H1 (cell line): ENCODE results near the gene MPRIP. TPM values are rescaled to one million over a fixed set of nuclear protein-coding genes. Genes with fewer than 3 reads are reported as not detected.

Experiments
- CTCF ChIA-PET: fragments of 300-600 bp; sonication (Branson Sonifier 250); formaldehyde crosslinking; loops from one replicate; lab custom pipeline; 2021; ENCODE audit not compliant: partially characterized antibody; lab: Charles Lee
- POLR2A ChIA-PET: fragments of 300-600 bp; sonication (Branson Sonifier 250); formaldehyde crosslinking; loops from one replicate; lab custom pipeline; 2021; ENCODE audit warnings: inconsistent platforms; ENCODE audit not compliant: partially characterized antibody; lab: Charles Lee
- DNase-seq, 2 experiments: peaks; one replicate each; pipeline versions ENCODE4 v3.0.0 to v3.0.0-alpha.2; 2010 to 2022; ENCODE audit warnings: low spot score in 2 of 2, low read depth in 1 of 2, mixed read lengths in 1 of 2
- FAIRE-seq: peaks from 2 replicates; lab custom pipeline; 2011; peaks lifted over from hg19 to GRCh38; lab: Jason Lieb, UNC
- H2AFZ ChIP-seq: 2 replicates; pipeline ENCODE4 v1.8.1; 2012; ENCODE audit warnings: low read length, inconsistent platforms
- H2AK5ac ChIP-seq: 2 replicates; pipeline ENCODE4 v1.6.1; 2013; ENCODE audit warnings: low read depth, low read length
- H2BK120ac ChIP-seq: replicated peaks from 2 replicates; pipeline ENCODE3; 2013; ENCODE audit warnings: low read depth, low read length, inconsistent platforms
- H2BK12ac ChIP-seq: 2 replicates; pipeline ENCODE4 v1.6.1; 2013; ENCODE audit warnings: low read depth, low read length
- H2BK15ac ChIP-seq: 2 replicates; pipeline ENCODE4 v1.6.1; 2013; ENCODE audit warnings: low read length
- H2BK20ac ChIP-seq: 2 replicates; pipeline ENCODE4 v1.6.1; 2013; ENCODE audit warnings: low read length
- H2BK5ac ChIP-seq: 2 replicates; pipeline ENCODE4 v1.6.1; 2013; ENCODE audit warnings: low read depth, low read length
- H3K14ac ChIP-seq: 2 replicates; pipeline ENCODE4 v1.6.1; 2013; ENCODE audit warnings: inconsistent platforms; ENCODE audit not compliant: insufficient read length
- H3K18ac ChIP-seq: 2 replicates; pipeline ENCODE4 v1.6.1; 2013; ENCODE audit warnings: low read length; ENCODE audit errors: extremely low read depth
- H3K23ac ChIP-seq: 2 replicates; pipeline ENCODE4 v1.6.1; 2013; ENCODE audit warnings: inconsistent platforms; ENCODE audit not compliant: insufficient read length
- H3K23me2 ChIP-seq: 2 replicates; pipeline ENCODE4 v1.6.1; 2013; ENCODE audit warnings: low read depth, low read length
- H3K27ac ChIP-seq: 2 replicates; pipeline ENCODE4 v1.6.1; 2011; ENCODE audit warnings: low read depth, low read length, inconsistent platforms
- H3K27me3 ChIP-seq, 4 experiments: replicated peaks in 1 of 4; 1 replicate in 1 of 4; 2 replicates in 3 of 4; pipeline versions ENCODE4 v1.6.1 to v1.8.1; 2011 to 2013; ENCODE audit warnings: low read length in 3 of 4, mild to moderate bottlenecking in 3 of 4, inconsistent platforms in 2 of 4, mixed read lengths in 2 of 4, moderate library complexity in 1 of 4; ENCODE audit not compliant: control insufficient read depth in 3 of 4, insufficient read depth in 3 of 4; ENCODE audit errors: extremely low read depth in 1 of 4
- H3K36me3 ChIP-seq, 4 experiments: 2 replicates each; pipeline versions ENCODE4 v1.6.1 to v1.8.1; 2011 to 2013; ENCODE audit warnings: mild to moderate bottlenecking in 4 of 4, low read length in 3 of 4, moderate library complexity in 2 of 4, control low read depth in 1 of 4, inconsistent platforms in 1 of 4; ENCODE audit not compliant: insufficient read depth in 4 of 4, control insufficient read depth in 2 of 4
- H3K4ac ChIP-seq: replicated peaks from 2 replicates; pipeline ENCODE3; 2013; ENCODE audit warnings: low read length, low read depth, mixed read lengths, inconsistent platforms; ENCODE audit not compliant: insufficient read length
- H3K4me1 ChIP-seq, 4 experiments: replicated peaks in 1 of 4; 1 replicate in 1 of 4; 2 replicates in 3 of 4; pipeline versions ENCODE4 v1.6.1 to v1.8.1; 2011 to 2013; ENCODE audit warnings: low read length in 3 of 4, inconsistent platforms in 2 of 4, mixed read lengths in 1 of 4; ENCODE audit not compliant: insufficient read depth in 4 of 4, control insufficient read depth in 3 of 4
- H3K4me2 ChIP-seq, 2 experiments: 2 replicates each; pipeline versions ENCODE4 v1.6.1 to v1.8.1; 2011 to 2013; ENCODE audit warnings: low read depth in 2 of 2, low read length in 2 of 2, control low read depth in 1 of 2, inconsistent platforms in 1 of 2, mild to moderate bottlenecking in 1 of 2; ENCODE audit not compliant: insufficient read depth in 1 of 2
- H3K4me3 ChIP-seq, 4 experiments: fragments of 200-600, 300-600 bp in 1 of 4; sonication (generic), shearing (Covaris generic), sonication (Bioruptor Twin) in 1 of 4; 2 replicates each; pipeline versions ENCODE4 v1.5.1 to v1.8.1; 2011 to 2016; ENCODE audit warnings: low read length in 4 of 4, low read depth in 3 of 4, control low read depth in 2 of 4, inconsistent platforms in 2 of 4, mild to moderate bottlenecking in 2 of 4, mixed read lengths in 1 of 4, moderate library complexity in 1 of 4; ENCODE audit not compliant: insufficient read depth in 2 of 4; ENCODE audit errors: extremely low read depth in 1 of 4
- H3K56ac ChIP-seq: replicated peaks from 2 replicates; pipeline ENCODE3; 2013; ENCODE audit warnings: low read depth, mild to moderate bottlenecking, mixed read lengths, low read length, inconsistent platforms; ENCODE audit not compliant: insufficient read length
- H3K79me1 ChIP-seq: 2 replicates; pipeline ENCODE4 v1.6.1; 2013; ENCODE audit warnings: low read depth, low read length, control low read depth
- H3K79me2 ChIP-seq, 2 experiments: 2 replicates each; pipeline versions ENCODE4 v1.6.1 to v1.8.1; 2012 to 2013; ENCODE audit warnings: low read length in 2 of 2, mild to moderate bottlenecking in 2 of 2, inconsistent platforms in 1 of 2; ENCODE audit not compliant: insufficient read depth in 2 of 2, control insufficient read depth in 1 of 2
- H3K9ac ChIP-seq, 4 experiments: replicated peaks in 1 of 4; 1 replicate in 1 of 4; 2 replicates in 3 of 4; pipeline versions ENCODE4 v1.6.1 to v1.8.1; 2011 to 2013; ENCODE audit warnings: low read depth in 3 of 4, low read length in 3 of 4, control low read depth in 2 of 4, mild to moderate bottlenecking in 2 of 4, moderate library complexity in 2 of 4, inconsistent platforms in 1 of 4; ENCODE audit errors: extremely low read depth in 1 of 4
- H3K9me3 ChIP-seq, 2 experiments: 2 replicates each; pipeline versions ENCODE4 v1.6.1 to v1.8.1; 2012 to 2013; ENCODE audit warnings: mild to moderate bottlenecking in 2 of 2, moderate library complexity in 2 of 2, control low read depth in 1 of 2, inconsistent platforms in 1 of 2, low read depth in 1 of 2, low read length in 1 of 2, mixed read lengths in 1 of 2; ENCODE audit not compliant: insufficient read depth in 2 of 2
- H4K20me1 ChIP-seq, 2 experiments: replicated peaks in 1 of 2; 2 replicates each; pipeline versions ENCODE3 to v1.8.1; 2011 to 2013; ENCODE audit warnings: inconsistent platforms in 2 of 2, low read length in 2 of 2, mild to moderate bottlenecking in 1 of 2; ENCODE audit not compliant: insufficient read depth in 2 of 2, control insufficient read depth in 1 of 2
- H4K5ac ChIP-seq: 2 replicates; pipeline ENCODE4 v1.6.1; 2013; ENCODE audit warnings: low read length, low read depth, mixed read lengths, inconsistent platforms; ENCODE audit not compliant: insufficient read length
- H4K8ac ChIP-seq: 2 replicates; pipeline ENCODE4 v1.8.0; 2013; ENCODE audit warnings: mild to moderate bottlenecking, moderate library complexity, low read length, inconsistent platforms; ENCODE audit not compliant: insufficient read depth; ENCODE audit errors: extremely low read depth
- H4K91ac ChIP-seq: replicated peaks from 2 replicates; pipeline ENCODE3; 2013; ENCODE audit warnings: low read length, mixed read lengths, inconsistent platforms; ENCODE audit not compliant: insufficient read length
- CHD1 ChIP-seq: IDR thresholded peaks from 2 replicates; pipeline ENCODE4 v1.6.1; 2012; ENCODE audit warnings: low read depth, low read length, improper control_type of control experiment
- GTF2F1 ChIP-seq: IDR thresholded peaks from 2 replicates; pipeline ENCODE4 v1.6.1; 2012; ENCODE audit warnings: low read depth, low read length, improper control_type of control experiment, borderline replicate concordance
- RNF2 ChIP-seq: fragments of 200-900, 300-1000 bp; sonication (generic); IDR thresholded peaks from 2 replicates; pipeline ENCODE4 v1.7.1; 2016; ENCODE audit warnings: borderline replicate concordance, low read depth, mild to moderate bottlenecking, antibody characterized with exemption, low read length; ENCODE audit not compliant: poor library complexity, severe bottlenecking; ENCODE audit errors: missing control alignments
- SIN3A ChIP-seq, 2 experiments: IDR thresholded peaks in 1 of 2; conservative IDR thresholded peaks in 1 of 2; 2 replicates each; pipeline ENCODE4 v1.6.1; 2011 to 2012; ENCODE audit warnings: low read length in 2 of 2, improper control_type of control experiment in 1 of 2, low read depth in 1 of 2, mild to moderate bottlenecking in 1 of 2
- WGBS, 2 experiments: shearing (Covaris generic) in 1 of 2; methylation state at CpG; one replicate each; pipeline versions ENCODE4 v1.1.6 to v1.1.7; 2013 to 2015; ENCODE audit warnings: low lambda C conversion rate in 2 of 2, mixed read lengths in 2 of 2, inconsistent platforms in 1 of 2, low coverage in 1 of 2, missing lambda C conversion rate in 1 of 2; ENCODE audit not compliant: insufficient replicate concordance in 2 of 2, insufficient coverage in 1 of 2, insufficient read length in 1 of 2; ENCODE audit errors: extremely low coverage in 1 of 2, missing lambda C conversion rate in 1 of 2; 5-methylcytosine and 5-hydroxymethylcytosine counted together
- polyA plus RNA-seq, 7 experiments: library from polyadenylated mRNA; depleted of rRNA in 3 of 7; stranded (reverse) in 5 of 7; unstranded in 2 of 7; fragments of >200 nt in 5 of 7; fragments of 200-250 nt in 2 of 7; gene quantifications; 1 replicate in 5 of 7; 2 replicates in 1 of 7; 4 replicates in 1 of 7; pipeline versions ENCODE4 v1.2.1 to v1.2.3, GENCODE V29; 2011 to 2013; ENCODE audit warnings: missing spikeins in 2 of 7, mixed read lengths in 2 of 7
- total RNA-seq: library from RNA; stranded (reverse); fragmentation: NEBNext Ultra II Directional; extraction: Animal tissue kit (Norgen Biotek cat#: 25700); gene quantifications from 2 replicates; pipeline ENCODE4 v1.2.1, GENCODE V29; 2021
- TF ChIP-seq, protein P1 (sequence below), 3 experiments: IDR thresholded peaks; 1 replicate in 2 of 3; 2 replicates in 1 of 3; pipeline versions ENCODE4 v1.5.1 to v1.6.1; 2011; ENCODE audit warnings: low read length in 3 of 3, mild to moderate bottlenecking in 3 of 3, inconsistent platforms in 2 of 3, low read depth in 1 of 3, moderate library complexity in 1 of 3; ENCODE audit not compliant: insufficient read depth in 1 of 3; ENCODE audit errors: control extremely low read depth in 1 of 3

The MPRIP gene
- total and polyA plus RNA-seq, 2 of the 8 experiments (the other 6 are each of a cell fraction or from before 2014, with no cell fraction given) = 48.6 to 146 TPM

DNA sequence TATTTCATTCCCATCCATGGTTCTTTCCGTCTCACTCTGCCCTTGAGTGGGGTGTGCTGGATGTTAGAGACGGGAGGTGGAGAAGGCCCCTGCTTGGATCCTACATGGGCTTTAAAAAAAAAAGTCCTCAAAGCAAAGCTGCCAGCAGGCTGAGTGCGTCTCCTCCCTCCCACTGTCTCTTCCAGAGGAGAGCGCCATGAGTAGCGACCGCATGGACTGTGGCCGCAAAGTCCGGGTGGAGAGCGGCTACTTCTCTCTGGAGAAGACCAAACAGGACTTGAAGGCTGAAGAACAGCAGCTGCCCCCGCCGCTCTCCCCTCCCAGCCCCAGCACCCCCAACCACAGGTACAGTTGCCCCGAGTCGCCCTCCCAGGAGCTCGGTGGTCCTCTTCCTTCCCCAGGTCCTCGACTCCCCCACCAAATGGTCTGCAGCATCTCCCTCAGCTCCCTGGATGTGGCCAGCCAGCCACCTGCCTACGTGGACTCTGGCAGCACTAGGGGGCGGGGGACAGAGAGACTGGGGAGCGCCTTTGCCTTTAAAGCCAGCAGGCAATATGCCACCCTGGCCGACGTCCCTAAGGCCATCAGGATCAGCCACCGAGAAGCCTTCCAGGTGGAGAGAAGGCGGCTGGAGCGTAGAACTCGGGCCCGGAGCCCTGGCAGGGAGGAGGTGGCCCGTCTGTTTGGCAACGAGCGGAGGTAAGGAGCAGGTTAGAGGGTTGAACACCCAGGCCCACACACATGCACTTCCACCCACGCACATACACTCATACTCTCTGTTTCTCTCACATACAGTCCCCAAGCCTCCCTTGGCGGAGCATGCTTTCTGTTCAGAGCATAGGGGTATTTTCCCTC lies 95.7 kb downstream of the MPRIP start:
- no peak overlapping the region for H3K18ac ChIP-seq
- no peak overlapping the region for H2AFZ ChIP-seq
- no peak overlapping the region; the same call in 1 of the 2 replicates for H2BK5ac ChIP-seq
- no peak overlapping the region for H2BK12ac ChIP-seq
- H2AK5ac ChIP-seq = no peak overlapping the region
- no peak overlapping the region for H3K4me2 ChIP-seq
- H2BK15ac ChIP-seq = no peak overlapping the region
- H2BK120ac ChIP-seq = no peak overlapping the region
- H2BK20ac ChIP-seq = no peak overlapping the region
- H3K23me2 ChIP-seq = no peaks in the 10 kb centered on the region
- H3K79me1 ChIP-seq = no peaks in the 10 kb centered on the region; the same call in 1 of the 2 replicates
- H3K27ac ChIP-seq = no peak overlapping the region
- H4K20me1 ChIP-seq = peaks cover 2 to 9% of the 10 kb centered on the region in 2 experiments
- WGBS, 2 experiments = 92% methylated on average over 24 of the region's 30 CpGs; no CpG with 5 or more reads in 1 of the 2 experiments
- no peaks in the 10 kb centered on the region for H3K27me3 ChIP-seq
- H3K4ac ChIP-seq = no peak overlapping the region
- ChIA-PET CTCF (interaction anchor here (0.6 to 1.7 kb wide), 2 partner anchors 11 to 118 kb away, joined by 3 to 4 read pairs; no protein-coding TSS in a partner anchor), POLR2A (interaction anchor here (1.5 kb wide), 1 partner anchor 143 kb away, joined by 3 read pairs; the partner anchor contains the start of gene COPS3)
- no peak overlapping the region for H4K5ac ChIP-seq
- DNase-seq = no peak
- peaks cover 0 to 17% (median 3%) of the 10 kb centered on the region in 4 experiments; a peak in 5 of 7 replicates for H3K4me1 ChIP-seq
- H4K91ac ChIP-seq = no peak overlapping the region
- H3K9me3 ChIP-seq = no peaks in the 10 kb centered on the region
- H3K23ac ChIP-seq = no peak overlapping the region
- H3K79me2 ChIP-seq = no peaks in the 10 kb centered on the region
- no peak for TF ChIP-seq SIN3A (conservative IDR thresholded peaks at IDR 0.05 in 1 of 2, IDR thresholded peaks at IDR 0.05 in 1 of 2; ENCODE audit: low read depth in 1 of 2, low read length in 2 of 2)
- no peak for TF ChIP-seq CHD1
- TF ChIP-seq RNF2 = no peak
- no peak for TF ChIP-seq GTF2F1
- TF ChIP-seq, protein P1, sequence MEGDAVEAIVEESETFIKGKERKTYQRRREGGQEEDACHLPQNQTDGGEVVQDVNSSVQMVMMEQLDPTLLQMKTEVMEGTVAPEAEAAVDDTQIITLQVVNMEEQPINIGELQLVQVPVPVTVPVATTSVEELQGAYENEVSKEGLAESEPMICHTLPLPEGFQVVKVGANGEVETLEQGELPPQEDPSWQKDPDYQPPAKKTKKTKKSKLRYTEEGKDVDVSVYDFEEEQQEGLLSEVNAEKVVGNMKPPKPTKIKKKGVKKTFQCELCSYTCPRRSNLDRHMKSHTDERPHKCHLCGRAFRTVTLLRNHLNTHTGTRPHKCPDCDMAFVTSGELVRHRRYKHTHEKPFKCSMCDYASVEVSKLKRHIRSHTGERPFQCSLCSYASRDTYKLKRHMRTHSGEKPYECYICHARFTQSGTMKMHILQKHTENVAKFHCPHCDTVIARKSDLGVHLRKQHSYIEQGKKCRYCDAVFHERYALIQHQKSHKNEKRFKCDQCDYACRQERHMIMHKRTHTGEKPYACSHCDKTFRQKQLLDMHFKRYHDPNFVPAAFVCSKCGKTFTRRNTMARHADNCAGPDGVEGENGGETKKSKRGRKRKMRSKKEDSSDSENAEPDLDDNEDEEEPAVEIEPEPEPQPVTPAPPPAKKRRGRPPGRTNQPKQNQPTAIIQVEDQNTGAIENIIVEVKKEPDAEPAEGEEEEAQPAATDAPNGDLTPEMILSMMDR (IDR thresholded peaks at IDR 0.05; ENCODE audit: control extremely low read depth in 1 of 3, insufficient read depth in 1 of 3, low read depth in 1 of 3, low read length in 3 of 3) = no peak
- H3K36me3 ChIP-seq = peaks cover 5 to 13% (median 7%) of the 10 kb centered on the region in 4 experiments; a peak in 5 of 8 replicates
- no peak overlapping the region for H4K8ac ChIP-seq
- no peak overlapping the region for H3K9ac ChIP-seq
- no peak overlapping the region for H3K56ac ChIP-seq
- H3K4me3 ChIP-seq = no peak overlapping the region
- no peak overlapping the region for H3K14ac ChIP-seq
- no peak for FAIRE-seq
